Measurements from ENCODE around the gene NHLRC4. TPM values are rescaled to one million over a fixed set of nuclear protein-coding genes. Genes with fewer than 3 reads are reported as not detected.

NHLRC4 gene
- total and polyA plus RNA-seq, 2 of the 8 experiments (the other 6 are each of a cell fraction or from before 2014, with no cell fraction given) = 0.60 to 0.76 TPM

DNA sequence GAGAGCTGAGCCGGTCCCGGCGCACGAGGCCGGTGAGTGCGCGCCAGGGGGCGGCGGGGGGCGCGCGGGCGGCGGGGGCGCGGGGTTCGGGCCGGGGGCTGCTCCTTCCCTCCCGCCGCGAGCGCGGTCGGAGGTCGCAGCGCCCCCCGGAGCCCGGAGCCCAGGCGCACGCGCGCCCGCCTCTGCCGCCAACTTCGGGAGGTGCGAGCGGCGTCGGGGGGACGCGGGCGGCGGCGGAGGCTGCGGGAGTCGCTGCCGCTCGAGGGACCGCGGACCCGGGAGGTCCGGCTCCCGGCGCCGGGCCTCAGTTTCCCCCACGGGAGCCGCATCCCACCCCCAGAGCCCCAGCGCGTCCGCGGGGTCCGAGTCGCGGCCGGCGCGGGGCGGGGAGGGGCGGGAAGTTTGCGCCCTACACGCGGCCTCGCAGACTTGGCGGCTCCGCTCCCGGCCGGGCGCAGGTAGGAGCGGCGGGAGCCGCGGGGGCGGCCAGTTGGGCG, 6.6 kb upstream of the NHLRC4 start, which contains the start of gene PRR35:
TSS of gene PRR35 (plus strand) at position 191 of the 497 bp plus-strand sequence. CDS start 2,901 bp downstream, outside the sequence.
- no peak within 1 kb of the TSS for H4K5ac ChIP-seq (ENCODE audit: insufficient read length, low read depth, low read length)
- no peak within 1 kb of the TSS for H2BK12ac ChIP-seq (ENCODE audit: low read depth, low read length)
- no peak within 1 kb of the TSS for H2BK120ac ChIP-seq (replicated peaks; ENCODE audit: low read depth, low read length)
- no peak within 1 kb of the TSS for H2AK5ac ChIP-seq (ENCODE audit: low read depth, low read length)
- H3K4me2 ChIP-seq (ENCODE audit: insufficient read depth in 1 of 2, low read depth in 2 of 2, low read length in 2 of 2) = peak within 1 kb of the TSS; percentile 18 to 69; a peak in 3 of 4 replicates
- H3K27me3 ChIP-seq (replicated peaks in 1 of 4; ENCODE audit: control insufficient read depth in 3 of 4, extremely low read depth in 1 of 4, insufficient read depth in 3 of 4, low read length in 3 of 4) = peaks cover 22 to 40% (median 32%) of the 10 kb centered on the region in 4 experiments; a peak in 6 of 7 replicates
- H3K23me2 ChIP-seq (ENCODE audit: low read depth, low read length) = peaks cover 9% of the 10 kb centered on the region
- H4K8ac ChIP-seq (ENCODE audit: extremely low read depth, insufficient read depth, low read length) = peak within 1 kb of the TSS; percentile 2; the same call in 1 of the 2 replicates
- H3K9ac ChIP-seq (replicated peaks in 1 of 4; ENCODE audit: extremely low read depth in 1 of 4, low read depth in 3 of 4, low read length in 3 of 4) = no peak within 1 kb of the TSS
- no peak within 1 kb of the TSS for H2BK20ac ChIP-seq (ENCODE audit: low read length)
- H3K27ac ChIP-seq (ENCODE audit: low read depth, low read length) = no peak within 1 kb of the TSS
- H4K91ac ChIP-seq (replicated peaks; ENCODE audit: insufficient read length, low read length) = no peak within 1 kb of the TSS
- H3K14ac ChIP-seq (ENCODE audit: insufficient read length) = no peak within 1 kb of the TSS
- no peaks in the 10 kb centered on the region; a peak in 1 of 8 replicates for H3K36me3 ChIP-seq (ENCODE audit: control insufficient read depth in 2 of 4, insufficient read depth in 4 of 4, low read length in 3 of 4)
- no peak within 1 kb of the TSS for H3K23ac ChIP-seq (ENCODE audit: insufficient read length)
- H3K79me1 ChIP-seq (ENCODE audit: low read depth, low read length) = no peaks in the 10 kb centered on the region; the same call in 1 of the 2 replicates
- no peak for DNase-seq (ENCODE audit: low read depth in 1 of 2, low spot score in 2 of 2)
- no peak within 1 kb of the TSS for H2BK5ac ChIP-seq (ENCODE audit: low read depth, low read length)
- peak within 1 kb of the TSS; percentile 8 to 55 (median 24) for H3K4me3 ChIP-seq (ENCODE audit: extremely low read depth in 1 of 4, insufficient read depth in 2 of 4, low read depth in 3 of 4, low read length in 4 of 4)
- no peak within 1 kb of the TSS for H2AFZ ChIP-seq (ENCODE audit: low read length)
- no peak within 1 kb of the TSS for H3K4ac ChIP-seq (replicated peaks; ENCODE audit: insufficient read length, low read depth, low read length)
- no peaks in the 10 kb centered on the region for H3K9me3 ChIP-seq (ENCODE audit: insufficient read depth in 2 of 2, low read depth in 1 of 2, low read length in 1 of 2)
- H2BK15ac ChIP-seq (ENCODE audit: low read length) = no peak within 1 kb of the TSS
- H3K56ac ChIP-seq (replicated peaks; ENCODE audit: insufficient read length, low read depth, low read length) = no peak within 1 kb of the TSS
- ChIA-PET CTCF (ENCODE audit: partially characterized antibody) (interaction anchor here (1.2 kb wide), 1 partner anchor 17 kb away, joined by 3 read pairs; no protein-coding TSS in a partner anchor), POLR2A (ENCODE audit: partially characterized antibody) (no interaction called here)
- H3K18ac ChIP-seq (ENCODE audit: extremely low read depth, low read length) = no peak within 1 kb of the TSS
- 2% methylated on average over 26 of the region's 84 CpGs; no CpG with 5 or more reads in 1 of the 2 experiments for WGBS, 2 experiments (ENCODE audit: extremely low coverage in 1 of 2, insufficient coverage in 1 of 2, insufficient read length in 1 of 2, insufficient replicate concordance in 2 of 2, low coverage in 1 of 2, low lambda C conversion rate in 2 of 2, missing lambda C conversion rate in 1 of 2)
- H4K20me1 ChIP-seq (replicated peaks in 1 of 2; ENCODE audit: control insufficient read depth in 1 of 2, insufficient read depth in 2 of 2, low read length in 2 of 2) = peaks cover 0 to 3% of the 10 kb centered on the region in 2 experiments
- no peaks in the 10 kb centered on the region for H3K79me2 ChIP-seq (ENCODE audit: control insufficient read depth in 1 of 2, insufficient read depth in 2 of 2, low read length in 2 of 2)
- no peak for FAIRE-seq
- peaks cover 0 to 11% (median 3%) of the 10 kb centered on the region in 4 experiments; a peak in 4 of 7 replicates for H3K4me1 ChIP-seq (replicated peaks in 1 of 4; ENCODE audit: control insufficient read depth in 3 of 4, insufficient read depth in 4 of 4, low read length in 3 of 4)
- TF ChIP-seq SP2 (IDR thresholded peaks at IDR 0.05; ENCODE audit: low read length) (no peak), KDM4A (IDR thresholded peaks at IDR 0.05; ENCODE audit: low read depth, low read length, severe bottlenecking) (peak; percentile 74)

All from H1 (cell line).